GM12891 (cell line): Measurements from ENCODE around the gene ZRANB3.

Experiments used
- PAX5 ChIP-seq: IDR thresholded peaks from 2 replicates; pipeline ENCODE4 v1.6.1; 2011; ENCODE audit warnings: low read length, moderate library complexity, mild to moderate bottlenecking; ENCODE audit not compliant: insufficient read depth, severe bottlenecking
- POLR2A ChIP-seq: IDR thresholded peaks from 2 replicates; pipeline ENCODE4 v1.6.1; 2011; ENCODE audit warnings: low read depth, low read length, control low read depth
- POLR2AphosphoS5 ChIP-seq: IDR thresholded peaks from 2 replicates; pipeline ENCODE4 v1.6.1; 2011; ENCODE audit warnings: low read depth, low read length, control low read depth
- SPI1 ChIP-seq: IDR thresholded peaks from 2 replicates; pipeline ENCODE4 v1.6.1; 2011; ENCODE audit warnings: low read depth, low read length, control low read depth
- TAF1 ChIP-seq: IDR thresholded peaks from 2 replicates; pipeline ENCODE4 v1.6.1; 2011; ENCODE audit warnings: low read depth, low read length, control low read depth

GRCh38 chr2:135257383-135258090, 273.5 kb downstream of the ZRANB3 start:
- TF ChIP-seq POLR2A: no peak
- TF ChIP-seq POLR2AphosphoS5: no peak
- TF ChIP-seq TAF1: no peak
- no peak for TF ChIP-seq PAX5
- TF ChIP-seq SPI1: no peak
